Osteocyte (in vitro differentiated cells): Measurements from ENCODE around the gene CFL1. TPM values are rescaled to one million over a fixed set of nuclear protein-coding genes. Genes with fewer than 3 reads are reported as not detected.

Source experiments
- DNase-seq: peaks from one replicate; pipeline ENCODE4 v3.0.0; 2021; ENCODE audit warnings: mixed read lengths; ENCODE audit not compliant: unreplicated experiment; ENCODE audit errors: extremely low spot score
- H3K27ac Mint-ChIP-seq: one replicate; pipeline ENCODE4 v1.8.0; 2021; ENCODE audit warnings: mild to moderate bottlenecking, mixed read lengths; ENCODE audit not compliant: unreplicated experiment
- H3K27me3 Mint-ChIP-seq: one replicate; pipeline ENCODE4 v1.8.0; 2021; ENCODE audit warnings: mixed read lengths; ENCODE audit not compliant: unreplicated experiment
- H3K36me3 Mint-ChIP-seq: one replicate; pipeline ENCODE4 v1.8.0; 2021; ENCODE audit warnings: mixed read lengths; ENCODE audit not compliant: unreplicated experiment
- H3K4me1 Mint-ChIP-seq: one replicate; pipeline ENCODE4 v1.8.0; 2021; ENCODE audit warnings: mixed read lengths; ENCODE audit not compliant: unreplicated experiment
- H3K4me3 Mint-ChIP-seq: one replicate; pipeline ENCODE4 v1.8.0; 2021; ENCODE audit warnings: mild to moderate bottlenecking, moderate library complexity, mixed read lengths; ENCODE audit not compliant: unreplicated experiment
- H3K9me3 Mint-ChIP-seq: one replicate; pipeline ENCODE4 v1.8.0; 2021; ENCODE audit warnings: mixed read lengths; ENCODE audit not compliant: unreplicated experiment
- CTCF ChIP-seq: fragments of 200-600 bp; sonication (generic); IDR thresholded peaks from 2 replicates; pipeline ENCODE4 v1.5.0; 2021; ENCODE audit warnings: antibody characterized with exemption, mild to moderate bottlenecking, moderate library complexity
- total RNA-seq: library from RNA; stranded (reverse); gene quantifications from 2 replicates; pipeline ENCODE4 v1.2.1, GENCODE V29; 2021

Gene CFL1
- total RNA-seq, 1 donor from 2014 or later = 946 TPM

- no peak for DNase-seq
- TF ChIP-seq CTCF = no peak
- Mint-ChIP-seq H3K36me3 (peaks cover 23% of the 10 kb centered on the region), H3K4me1 (peaks cover 29% of the 10 kb centered on the region), H3K4me3 (no peak overlapping the region), H3K27me3 (no peaks in the 10 kb centered on the region), H3K9me3 (no peaks in the 10 kb centered on the region), H3K27ac (peak overlapping the region; percentile 82)
Observed at GRCh38 chr11:65883786-65884715, 26.1 kb upstream of the CFL1 start.

- H3K27ac Mint-ChIP-seq = no peak overlapping the region
- H3K9me3 Mint-ChIP-seq = no peaks in the 10 kb centered on the region
Observed at GRCh38 chr11:65883058-65883761, 25.2 kb upstream of the CFL1 start.

GRCh38 chr11:65882120-65883057 lies 24.4 kb upstream of the CFL1 start:
- H3K27ac Mint-ChIP-seq = no peak overlapping the region
- TF ChIP-seq CTCF = no peak
- no peak for DNase-seq
- peaks cover 23% of the 10 kb centered on the region for H3K36me3 Mint-ChIP-seq
- no peak overlapping the region for H3K4me3 Mint-ChIP-seq
- peaks cover 16% of the 10 kb centered on the region for H3K4me1 Mint-ChIP-seq
- H3K27me3 Mint-ChIP-seq = no peaks in the 10 kb centered on the region
- H3K9me3 Mint-ChIP-seq = no peaks in the 10 kb centered on the region

More at GRCh38 chr11:65883058-65883761, 25.2 kb upstream of the CFL1 start:
- no peak for DNase-seq
- Mint-ChIP-seq H3K27me3 (no peaks in the 10 kb centered on the region), H3K4me3 (no peak overlapping the region), H3K4me1 (peaks cover 23% of the 10 kb centered on the region), H3K36me3 (peaks cover 23% of the 10 kb centered on the region)
- no peak for TF ChIP-seq CTCF

- TF ChIP-seq CTCF = no peak
- DNase-seq = no peak
- Mint-ChIP-seq H3K4me3 (no peak overlapping the region), H3K36me3 (peaks cover 18% of the 10 kb centered on the region), H3K27ac (no peak overlapping the region), H3K27me3 (no peaks in the 10 kb centered on the region), H3K9me3 (no peaks in the 10 kb centered on the region), H3K4me1 (peaks cover 5% of the 10 kb centered on the region)
Observed at GRCh38 chr11:65880844-65881421, 23.0 kb upstream of the CFL1 start.
